ENCODE results near the gene GTPBP4.

- TF ChIP-seq ZNF140 (CRISPR knock-in tag; IDR thresholded peaks at IDR 0.05) (no peak), POLR2A (conservative IDR thresholded peaks at IDR 0.05) (no peak), ELK1 (CRISPR knock-in tag; IDR thresholded peaks at IDR 0.05) (no peak), CTCF (IDR thresholded peaks at IDR 0.05 in 2 of 3, conservative IDR thresholded peaks at IDR 0.05 in 1 of 3; ENCODE audit: insufficient read depth in 2 of 3, low read depth in 1 of 3, low read length in 3 of 3) (no peak), TAL1 (IDR thresholded peaks at IDR 0.05) (no peak)
Observed at GRCh38 chr10:1003884-1004670, 15.8 kb downstream of the GTPBP4 start.

All from K562 (cell line).